Type B pancreatic cell (in vitro differentiated cells): ENCODE results near the gene ZFPL1. TPM values are rescaled to one million over a fixed set of nuclear protein-coding genes. Genes with fewer than 3 reads are reported as not detected.
A peak's percentile ranks its signal among the peaks of the same experiment; 100 is the strongest.

ENCODE experiments used
- DNase-seq: peaks from one replicate; pipeline ENCODE4 v3.0.0; 2021; ENCODE audit warnings: mixed read lengths; ENCODE audit not compliant: unreplicated experiment; ENCODE audit errors: extremely low spot score
- H3K27ac Mint-ChIP-seq: 2 replicates; pipeline ENCODE4 v1.8.0; 2021; ENCODE audit warnings: mild to moderate bottlenecking, mixed read lengths
- H3K27me3 Mint-ChIP-seq: 2 replicates; pipeline ENCODE4 v1.8.0; 2021; ENCODE audit warnings: mixed read lengths
- H3K36me3 Mint-ChIP-seq: 2 replicates; pipeline ENCODE4 v1.8.0; 2021; ENCODE audit warnings: mixed read lengths
- H3K4me1 Mint-ChIP-seq: one replicate; pipeline ENCODE4 v1.8.0; 2021; ENCODE audit warnings: mixed read lengths; ENCODE audit not compliant: unreplicated experiment
- H3K4me3 Mint-ChIP-seq: 2 replicates; pipeline ENCODE4 v1.8.0; 2021; ENCODE audit warnings: mild to moderate bottlenecking, mixed read lengths
- H3K9me3 Mint-ChIP-seq: 2 replicates; pipeline ENCODE4 v1.8.0; 2021; ENCODE audit warnings: mixed read lengths
- total RNA-seq: library from RNA; stranded (reverse); gene quantifications from 2 replicates; pipeline ENCODE4 v1.2.1, GENCODE V29; 2021; ENCODE audit warnings: low replicate concordance
- TF ChIP-seq, protein P1 (sequence below): fragments of 200-600 bp; sonication (generic); conservative IDR thresholded peaks from 2 replicates; pipeline ENCODE4 v1.5.0; 2021; ENCODE audit warnings: antibody characterized with exemption, mild to moderate bottlenecking

ZFPL1 gene
- total RNA-seq, 1 donor from 2014 or later, result 35.9 TPM

- DNase-seq, result peak; percentile 95
- Mint-ChIP-seq H3K27ac (peak overlapping the region; percentile 79), H3K9me3 (no peaks in the 10 kb centered on the region), H3K4me1 (peaks cover 20% of the 10 kb centered on the region), H3K36me3 (no peaks in the 10 kb centered on the region), H3K27me3 (peaks cover 7% of the 10 kb centered on the region), H3K4me3 (peak overlapping the region; percentile 58)
- TF ChIP-seq, protein P1, sequence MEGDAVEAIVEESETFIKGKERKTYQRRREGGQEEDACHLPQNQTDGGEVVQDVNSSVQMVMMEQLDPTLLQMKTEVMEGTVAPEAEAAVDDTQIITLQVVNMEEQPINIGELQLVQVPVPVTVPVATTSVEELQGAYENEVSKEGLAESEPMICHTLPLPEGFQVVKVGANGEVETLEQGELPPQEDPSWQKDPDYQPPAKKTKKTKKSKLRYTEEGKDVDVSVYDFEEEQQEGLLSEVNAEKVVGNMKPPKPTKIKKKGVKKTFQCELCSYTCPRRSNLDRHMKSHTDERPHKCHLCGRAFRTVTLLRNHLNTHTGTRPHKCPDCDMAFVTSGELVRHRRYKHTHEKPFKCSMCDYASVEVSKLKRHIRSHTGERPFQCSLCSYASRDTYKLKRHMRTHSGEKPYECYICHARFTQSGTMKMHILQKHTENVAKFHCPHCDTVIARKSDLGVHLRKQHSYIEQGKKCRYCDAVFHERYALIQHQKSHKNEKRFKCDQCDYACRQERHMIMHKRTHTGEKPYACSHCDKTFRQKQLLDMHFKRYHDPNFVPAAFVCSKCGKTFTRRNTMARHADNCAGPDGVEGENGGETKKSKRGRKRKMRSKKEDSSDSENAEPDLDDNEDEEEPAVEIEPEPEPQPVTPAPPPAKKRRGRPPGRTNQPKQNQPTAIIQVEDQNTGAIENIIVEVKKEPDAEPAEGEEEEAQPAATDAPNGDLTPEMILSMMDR, result peak; percentile 90
These were observed 26.4 kb downstream of the ZFPL1 start for GRCh38 chr11:65110354-65110861.

- H3K9me3 Mint-ChIP-seq, result no peaks in the 10 kb centered on the region
- peak overlapping the region; percentile 87 for H3K27ac Mint-ChIP-seq
- DNase-seq, result no peak
- peaks cover 20% of the 10 kb centered on the region for H3K4me1 Mint-ChIP-seq
- TF ChIP-seq, protein P1, result no peak
- peaks cover 7% of the 10 kb centered on the region for H3K27me3 Mint-ChIP-seq
- no peaks in the 10 kb centered on the region for H3K36me3 Mint-ChIP-seq
- peak overlapping the region; percentile 94 for H3K4me3 Mint-ChIP-seq
These were observed 27.2 kb downstream of the ZFPL1 start for GRCh38 chr11:65111159-65111743.

GRCh38 chr11:65111744-65112545 is 27.9 kb downstream of the ZFPL1 start, which contains the start of gene TM7SF2:
TM7SF2 (plus strand) TSS chr11:65111872; CDS start chr11:65112016, 144 bp downstream.
- no peaks in the 10 kb centered on the region for H3K9me3 Mint-ChIP-seq
- TF ChIP-seq, protein P1, result no peak
- peak within 1 kb of the TSS; percentile 91 for H3K27ac Mint-ChIP-seq
- peak within 1 kb of the TSS; percentile 94 for H3K4me3 Mint-ChIP-seq
- peak; percentile 93 for DNase-seq
- H3K27me3 Mint-ChIP-seq, result peaks cover 7% of the 10 kb centered on the region
- no peaks in the 10 kb centered on the region for H3K36me3 Mint-ChIP-seq
- H3K4me1 Mint-ChIP-seq, result peaks cover 20% of the 10 kb centered on the region

DNA sequence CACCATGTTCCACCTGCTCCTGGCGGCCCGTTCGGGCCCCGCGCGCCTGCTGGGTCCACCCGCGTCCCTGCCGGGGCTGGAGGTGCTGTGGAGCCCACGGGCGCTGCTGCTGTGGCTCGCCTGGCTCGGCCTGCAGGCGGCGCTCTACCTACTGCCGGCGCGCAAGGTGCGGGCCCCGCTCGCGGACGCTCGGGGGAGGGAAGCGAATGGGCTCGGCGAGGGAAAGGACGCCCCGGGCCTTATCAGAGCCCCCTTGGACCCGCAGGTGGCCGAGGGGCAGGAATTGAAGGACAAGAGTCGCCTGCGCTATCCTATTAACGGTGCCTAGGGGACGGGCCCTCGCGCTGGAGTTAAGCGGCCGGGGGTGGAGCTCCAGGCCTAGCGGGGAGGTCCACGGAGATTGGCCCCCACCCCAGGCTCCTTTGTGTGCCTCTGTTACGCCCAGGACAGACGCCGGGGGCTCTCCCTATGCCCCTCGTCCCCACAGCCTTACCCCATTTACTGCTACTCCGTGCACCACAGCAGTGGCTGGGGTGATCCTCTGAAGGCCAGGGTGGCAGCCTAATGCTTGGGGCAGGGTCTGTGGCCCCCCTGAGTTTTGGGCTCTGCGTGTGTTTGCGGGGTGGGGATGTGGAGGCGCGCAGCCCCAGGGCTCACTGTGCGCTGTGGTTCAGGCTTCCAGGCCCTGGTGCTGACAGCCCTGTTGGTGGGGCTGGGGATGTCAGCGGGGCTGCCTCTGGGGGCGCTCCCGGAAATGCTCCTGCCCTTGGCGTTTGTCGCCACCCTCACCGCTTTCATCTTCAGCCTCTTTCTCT is 28.7 kb downstream of the ZFPL1 start:
- peaks cover 21% of the 10 kb centered on the region for H3K4me1 Mint-ChIP-seq
- H3K27ac Mint-ChIP-seq, result peak overlapping the region; percentile 91
- peak overlapping the region; percentile 87 for H3K4me3 Mint-ChIP-seq
- H3K9me3 Mint-ChIP-seq, result no peaks in the 10 kb centered on the region
- no peak for DNase-seq
- peaks cover 7% of the 10 kb centered on the region for H3K27me3 Mint-ChIP-seq
- TF ChIP-seq, protein P1, result peak; percentile 94
- peaks cover 2% of the 10 kb centered on the region for H3K36me3 Mint-ChIP-seq

- peaks cover 7% of the 10 kb centered on the region for H3K27me3 Mint-ChIP-seq
- no peaks in the 10 kb centered on the region for H3K9me3 Mint-ChIP-seq
- peak overlapping the region; percentile 87 for H3K4me3 Mint-ChIP-seq
- H3K36me3 Mint-ChIP-seq, result peaks cover 6% of the 10 kb centered on the region
- H3K4me1 Mint-ChIP-seq, result peaks cover 24% of the 10 kb centered on the region
- TF ChIP-seq, protein P1, result no peak
- DNase-seq, result no peak
- peak overlapping the region; percentile 91 for H3K27ac Mint-ChIP-seq
These were observed 29.3 kb downstream of the ZFPL1 start for GRCh38 chr11:65113361-65113756.
